Activated naive CD4-positive, alpha-beta T cell (primary cell): ENCODE data around the gene MLPH.

Experiments
- DNase-seq, 4 experiments: peaks; one replicate each; lab custom pipeline; 2025; lab: John Stamatoyannopoulos, UW

Gene MLPH

GRCh38 chr2:237601453-237602116 is 114.5 kb downstream of the MLPH start:
- no peak for DNase-seq

- DNase-seq: no peak
Observed at GRCh38 chr2:237602409-237602808, 115.4 kb downstream of the MLPH start.

GRCh38 chr2:237603049-237603717 is 116.1 kb downstream of the MLPH start:
- DNase-seq: no peak

DNA sequence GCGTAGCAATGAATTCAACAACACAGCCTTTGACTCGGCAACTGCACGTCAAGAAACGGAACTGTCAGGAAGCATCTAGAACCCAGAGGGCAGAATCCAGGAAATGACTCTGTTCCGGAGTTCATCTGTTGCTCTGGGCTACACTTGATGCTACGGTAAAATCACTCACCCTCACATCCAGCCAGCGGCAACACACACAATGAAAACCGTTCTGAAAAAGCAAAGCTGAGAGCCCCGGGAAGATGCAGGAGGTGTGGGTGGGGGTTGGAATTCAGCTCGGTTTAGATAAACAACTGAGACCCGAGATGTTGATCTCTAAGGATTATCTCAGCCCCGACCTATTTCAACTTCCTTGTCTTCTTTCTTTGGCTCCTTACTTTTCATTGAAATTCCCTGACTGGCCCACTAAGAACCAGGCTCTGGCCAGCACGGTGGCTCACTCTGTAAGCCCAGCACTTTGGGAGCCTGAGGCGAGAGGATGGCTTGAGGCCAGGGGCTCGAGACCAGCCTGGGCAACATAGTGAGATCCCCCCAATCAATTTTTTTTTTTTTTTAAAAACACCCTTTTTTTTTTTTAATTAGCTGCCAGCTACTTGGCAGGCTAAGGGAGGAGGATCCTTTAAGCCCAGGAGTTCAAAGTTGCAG is 116.8 kb downstream of the MLPH start:
- peak in 2 of 4 experiments; percentile 25 to 30 for DNase-seq

- DNase-seq: no peak
Observed at GRCh38 chr2:237604391-237604790, 117.3 kb downstream of the MLPH start.
